GM23248 (cell line): ENCODE measurements around the gene CCDC197.

ENCODE experiments used
- EZH2 ChIP-seq: fragments of 200-600 bp; sonication (generic); IDR thresholded peaks from 2 replicates; pipeline ENCODE4 v1.6.1; 2018; ENCODE audit warnings: antibody characterized with exemption, mild to moderate bottlenecking; ENCODE audit not compliant: insufficient read depth, poor library complexity, severe bottlenecking
- EZH2phosphoT487 ChIP-seq: fragments of 200-600 bp; sonication (generic); IDR thresholded peaks from 2 replicates; pipeline ENCODE4 v1.6.1; 2018; ENCODE audit warnings: antibody characterized with exemption, moderate library complexity, mild to moderate bottlenecking, low read depth; ENCODE audit not compliant: insufficient read depth

GRCh38 chr14:94040247-94040646, 43.1 kb downstream of the CCDC197 start:
- TF ChIP-seq EZH2 = no peak
- no peak for TF ChIP-seq EZH2phosphoT487
